NCI-H1092 (cell line): Measurements from ENCODE around the gene TPO.
"Not testable (repeated sequence)": the region's sequence is repeated elsewhere in the genome, so short reads cannot be mapped to it uniquely, and the experiment has no call there.

Source experiments
- DNase-seq: peaks from one replicate; lab custom pipeline; 2025; lab: John Stamatoyannopoulos, UW

TPO gene

DNA sequence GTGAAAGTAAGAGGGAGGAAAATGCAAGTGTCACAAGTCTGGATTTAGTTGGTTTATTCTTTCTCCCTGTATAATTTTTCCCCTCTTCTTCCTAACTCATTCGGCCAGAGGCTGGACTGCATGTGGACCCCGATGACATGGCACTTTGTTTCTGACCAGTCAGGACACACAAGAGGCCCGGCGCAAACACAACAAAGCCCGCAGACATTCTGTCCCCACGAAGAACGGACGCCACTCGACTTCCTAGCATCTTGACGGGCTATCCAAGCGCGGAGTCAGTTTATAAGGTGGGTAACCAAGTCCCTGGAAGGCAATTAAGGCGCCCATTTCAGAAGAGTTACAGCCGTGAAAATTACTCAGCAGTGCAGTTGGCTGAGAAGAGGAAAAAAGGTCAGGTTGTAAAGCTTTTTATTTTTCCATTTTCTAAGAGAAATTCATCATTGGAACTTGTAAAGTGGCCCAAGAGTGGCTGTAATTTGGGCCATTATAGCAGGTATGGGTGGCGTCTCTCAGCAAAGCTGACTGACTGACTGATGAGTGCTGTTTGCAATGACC lies at the start of gene TPO:
TPO (plus strand) TSS at position 308 of the 555 bp plus-strand sequence. CDS start 946 bp downstream, outside the sequence.
- DNase-seq = no peak

DNA sequence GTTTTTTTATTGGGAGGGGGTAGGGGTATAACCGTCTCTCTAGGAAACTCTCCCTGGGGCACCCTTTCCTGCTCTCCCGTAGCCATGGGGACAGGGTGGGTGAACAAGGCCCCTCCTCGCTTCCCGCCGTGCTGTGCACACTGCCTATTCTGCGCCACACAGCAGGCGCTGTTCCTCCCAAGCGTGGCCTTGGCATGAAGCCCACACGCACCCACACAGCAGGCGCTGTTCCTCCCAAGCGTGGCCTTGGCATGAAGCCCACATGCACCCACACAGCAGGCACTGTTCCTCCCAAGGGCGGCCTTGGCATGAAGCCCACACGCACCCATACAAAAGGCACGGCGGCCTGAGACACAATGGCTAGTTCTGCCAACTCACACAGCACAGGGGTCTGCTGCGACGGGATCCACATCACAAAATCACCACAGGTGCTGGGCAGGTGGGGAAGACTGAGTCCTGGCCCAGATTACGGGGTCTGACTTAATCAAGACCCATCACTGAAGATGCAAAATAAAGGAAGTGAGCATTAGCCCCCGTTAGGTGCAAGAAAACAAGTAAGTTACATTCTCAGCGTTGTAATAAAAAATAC lies 46.6 kb upstream of the TPO start:
- DNase-seq = peak; percentile 89

- DNase-seq = no peak
Observed at GRCh38 chr2:1367601-1368000, 45.7 kb upstream of the TPO start.

DNA sequence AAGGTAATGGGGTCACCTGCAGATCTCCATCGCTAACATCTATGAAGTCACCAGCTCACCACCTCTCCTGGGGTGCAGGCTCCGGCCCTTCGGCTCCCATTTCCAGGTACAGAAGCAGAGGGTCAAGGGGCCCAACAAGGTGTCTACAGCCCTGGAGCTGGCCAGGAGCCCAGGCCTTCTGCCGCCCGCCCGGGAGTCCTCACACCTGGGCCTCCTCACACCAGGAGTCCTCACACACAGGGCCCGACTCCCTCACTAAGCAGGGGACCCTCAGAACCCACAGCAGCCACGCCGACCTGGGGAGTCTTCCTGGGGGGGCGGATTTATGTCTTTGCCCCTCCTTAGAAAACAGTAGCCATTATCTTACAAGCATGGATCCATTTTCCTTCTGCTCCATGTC lies 43.4 kb upstream of the TPO start:
- DNase-seq = no peak

GRCh38 chr2:1370461-1370860 lies 42.8 kb upstream of the TPO start:
- no peak for DNase-seq

DNA sequence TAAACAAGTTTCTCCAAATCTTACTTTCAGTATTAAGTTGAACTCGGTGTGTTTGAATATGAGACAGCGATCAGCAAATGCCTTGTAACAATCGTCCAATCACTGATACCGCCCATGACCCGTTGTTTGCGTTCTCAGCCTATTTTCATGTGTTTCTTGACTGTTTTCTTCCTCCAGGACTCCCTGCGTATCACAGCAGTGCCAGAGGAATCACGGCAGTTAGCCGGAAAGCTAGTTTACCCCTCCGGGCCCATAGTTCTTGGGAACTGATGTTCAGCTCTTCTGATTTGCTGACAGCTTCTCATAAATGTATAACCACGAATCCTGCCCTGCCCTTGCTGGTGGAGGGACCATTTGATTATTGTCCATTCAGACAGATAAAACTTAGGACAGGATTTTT lies 42.2 kb upstream of the TPO start:
- no peak for DNase-seq

GRCh38 chr2:1373830-1374229 lies 39.4 kb upstream of the TPO start:
- DNase-seq = no peak

DNA sequence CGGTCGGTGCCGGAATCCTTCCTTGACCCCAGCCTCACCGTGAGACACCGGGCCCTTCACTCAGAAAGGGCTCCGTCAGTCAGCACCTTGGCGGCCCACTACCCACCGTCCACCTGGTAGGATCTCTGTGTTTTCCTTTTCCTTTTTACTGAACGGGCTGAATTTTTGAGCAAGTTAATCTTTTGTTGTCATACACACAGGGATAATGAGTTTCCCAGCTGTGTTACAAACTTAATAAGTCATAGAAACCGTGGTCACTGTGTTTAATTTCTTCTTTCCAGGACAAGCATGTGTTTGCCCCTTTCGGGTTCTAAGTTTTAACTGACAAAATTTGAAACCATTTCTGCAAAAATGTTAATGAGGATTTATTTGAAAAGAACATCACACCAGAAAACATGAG lies 39.0 kb upstream of the TPO start:
- DNase-seq = no peak

- no peak for DNase-seq
Observed at GRCh38 chr2:1375794-1376193, 37.5 kb upstream of the TPO start.

DNA sequence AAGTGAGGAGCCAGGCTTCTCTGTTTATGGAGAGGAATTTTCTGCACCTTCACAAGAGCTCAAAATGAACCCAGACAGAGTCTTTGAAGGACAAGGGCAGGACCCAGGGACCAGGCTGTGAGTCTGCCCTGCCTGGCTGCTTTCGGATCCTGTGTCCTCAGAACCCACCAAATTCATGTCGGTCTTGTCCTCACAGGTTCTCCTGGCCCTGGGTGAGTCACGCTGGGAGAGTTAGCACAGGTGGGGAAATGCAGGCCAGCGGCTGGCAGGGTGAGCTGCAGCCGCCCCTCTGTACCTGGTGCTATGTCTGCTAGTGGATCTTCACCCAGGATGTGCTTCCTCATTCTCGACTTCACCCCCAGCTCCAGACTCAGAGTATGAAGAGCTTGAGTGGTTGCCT lies 35.8 kb upstream of the TPO start:
- DNase-seq = no peak

GRCh38 chr2:1378456-1379150 lies 34.7 kb upstream of the TPO start:
- no peak for DNase-seq

DNA sequence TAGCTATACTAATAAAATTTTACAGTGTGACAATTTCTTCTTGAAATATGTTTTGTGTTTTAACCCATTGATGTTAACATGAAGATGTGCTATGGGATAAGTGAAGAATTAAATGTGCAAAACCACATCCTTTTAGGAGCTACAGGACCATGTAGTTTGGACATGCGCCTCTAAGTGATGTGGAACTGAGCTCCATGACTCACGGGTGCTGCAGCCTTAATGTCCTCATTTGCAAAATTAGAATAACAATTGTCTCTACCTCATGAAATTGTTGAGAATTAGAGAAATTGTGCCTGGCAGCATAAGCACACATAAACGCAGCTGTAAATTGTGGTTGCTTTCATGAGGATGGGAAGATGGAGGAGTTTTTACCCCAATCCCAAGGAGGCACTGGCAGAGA lies 31.6 kb upstream of the TPO start:
- DNase-seq = no peak

DNA sequence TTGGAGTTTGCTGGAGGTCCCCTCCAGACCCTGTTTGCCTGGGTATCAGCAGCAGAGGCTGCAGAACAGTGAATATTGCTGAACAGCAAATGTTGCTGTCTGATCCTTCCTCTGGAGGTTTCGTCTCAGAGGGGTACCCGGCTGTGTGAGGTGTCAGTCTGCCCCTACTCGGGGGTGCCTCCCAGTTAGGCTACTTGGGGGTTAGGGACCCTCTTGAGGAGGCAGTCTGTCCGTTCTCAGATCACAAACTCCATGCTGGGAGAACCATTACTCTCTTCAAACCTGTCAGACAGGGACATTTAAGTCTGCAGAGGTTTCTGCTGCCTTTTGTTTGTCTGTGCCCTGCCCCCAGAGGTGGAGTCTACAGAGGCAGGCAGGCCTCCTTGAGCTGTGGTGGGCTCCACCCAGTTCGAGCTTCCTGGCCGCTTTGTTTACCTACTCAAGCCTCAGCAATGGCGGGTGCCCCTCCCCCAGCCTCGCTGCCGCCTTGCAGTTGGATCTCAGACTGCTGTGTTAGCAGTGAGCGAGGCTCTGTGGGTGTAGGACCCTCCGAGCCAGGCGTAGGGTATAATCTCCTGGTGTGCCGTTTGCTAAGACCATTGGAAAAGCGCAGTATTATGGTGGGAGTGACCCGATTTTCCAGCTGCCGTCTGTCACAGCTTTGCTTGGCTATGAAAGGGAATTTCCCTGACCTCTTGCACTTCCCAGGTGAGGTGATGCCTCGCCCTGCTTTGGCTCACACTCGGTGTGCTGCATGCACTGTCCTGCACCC lies 25.1 kb upstream of the TPO start:
- DNase-seq = not testable (repeated sequence)

GRCh38 chr2:1390118-1390517 lies 23.1 kb upstream of the TPO start:
- DNase-seq = not testable (repeated sequence)

DNA sequence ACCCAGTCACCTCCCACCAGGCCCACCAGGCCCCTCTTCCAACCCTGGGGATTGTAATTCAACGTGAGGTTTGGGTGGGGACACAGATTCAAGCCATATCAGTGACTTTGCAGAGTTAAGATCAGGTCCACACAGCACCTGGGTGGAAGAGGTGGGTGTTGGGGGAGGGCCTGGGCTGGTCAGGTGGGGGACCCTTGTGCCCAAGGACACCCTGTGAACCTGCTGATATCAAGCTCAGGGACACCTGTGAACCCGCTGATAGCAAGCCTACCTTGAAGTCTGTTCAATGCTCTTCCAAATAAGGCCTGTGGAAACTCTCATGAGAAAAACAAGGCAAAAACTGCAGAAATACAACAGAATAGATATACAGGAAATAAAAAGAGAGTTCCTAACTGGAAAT lies 19.9 kb upstream of the TPO start:
- DNase-seq = no peak

DNA sequence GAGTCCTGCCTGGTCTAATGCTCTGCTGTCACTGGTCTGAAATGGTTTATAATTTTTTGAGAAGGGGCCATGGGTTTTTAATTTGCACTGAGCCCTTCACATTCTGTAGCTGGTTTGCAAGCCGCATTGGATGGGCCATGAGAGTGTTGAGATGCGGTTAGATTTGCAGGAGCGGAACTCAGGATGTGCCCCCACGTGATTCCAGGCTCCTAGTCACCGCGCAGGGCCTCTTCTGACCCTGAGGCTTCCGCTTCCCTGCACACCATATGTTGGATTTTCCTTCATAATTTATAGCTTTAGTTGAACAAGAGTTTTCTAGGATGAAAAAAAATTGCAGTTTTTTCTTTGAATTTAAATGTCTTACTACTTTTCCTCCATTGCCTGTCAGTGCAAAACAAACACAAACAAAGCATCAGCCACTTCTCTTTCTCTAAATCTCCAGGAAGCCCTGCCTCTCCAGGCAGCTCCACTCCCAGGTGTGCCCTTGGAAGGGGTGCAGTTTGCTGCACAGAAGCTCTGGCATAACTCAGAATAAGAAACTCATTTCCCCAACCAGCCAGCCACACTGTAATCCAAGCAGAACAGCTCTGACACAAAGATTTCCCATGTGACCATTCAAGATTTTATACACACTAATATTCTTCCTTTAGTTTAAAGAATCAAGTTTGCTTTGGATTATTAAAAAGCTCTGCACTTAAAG lies 18.4 kb upstream of the TPO start:
- DNase-seq = no peak

DNA sequence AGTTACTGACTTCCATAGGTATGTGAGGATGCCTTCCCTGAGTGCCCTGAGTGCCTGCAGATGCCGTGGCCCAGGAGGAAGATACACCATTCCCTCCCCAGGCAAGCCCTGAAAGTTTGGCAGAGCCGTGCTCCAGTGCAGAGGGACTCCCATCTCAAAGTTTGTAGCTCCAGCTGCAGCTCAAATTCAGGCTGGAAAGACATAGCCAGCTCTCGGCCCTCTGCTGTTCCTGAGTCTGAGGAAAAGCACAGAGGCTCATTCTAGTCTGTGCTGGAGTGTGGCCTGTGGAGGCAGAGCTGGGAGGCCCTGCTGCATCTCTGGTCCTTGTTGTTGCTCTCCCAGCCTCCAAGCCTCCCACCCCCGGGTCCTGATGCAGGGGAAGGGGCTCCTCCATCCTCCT lies 15.9 kb upstream of the TPO start:
- no peak for DNase-seq

- DNase-seq = no peak
Observed at GRCh38 chr2:1398191-1398590, 15.1 kb upstream of the TPO start.

GRCh38 chr2:1400943-1401735 lies 12.1 kb upstream of the TPO start:
- no peak for DNase-seq

DNA sequence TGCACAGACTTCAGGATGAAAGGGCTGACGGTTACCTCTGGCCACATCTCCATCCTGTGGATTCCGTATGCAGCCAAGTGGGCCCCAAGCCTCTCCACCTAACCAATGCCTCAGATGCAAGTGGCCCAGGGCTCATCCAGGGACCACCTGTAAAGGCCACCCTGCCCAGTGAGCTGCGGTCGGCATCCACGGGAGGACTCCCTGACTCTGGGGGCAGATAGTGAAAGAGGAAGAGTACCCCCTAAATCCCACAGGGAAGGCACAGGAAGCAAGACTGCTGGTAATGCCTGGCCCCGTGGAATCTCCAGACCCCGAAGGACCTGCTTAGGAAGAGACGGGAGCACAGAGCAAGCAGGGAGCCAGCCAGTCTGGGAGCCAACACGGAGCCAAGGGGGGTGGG lies 11.2 kb upstream of the TPO start:
- no peak for DNase-seq

GRCh38 chr2:1403565-1403964 lies 9.7 kb upstream of the TPO start:
- no peak for DNase-seq

- no peak for DNase-seq
Observed at GRCh38 chr2:1405124-1405523, 8.1 kb upstream of the TPO start.
